GM12873 (cell line): ENCODE data around the gene FGFR2.

Experiments
- CTCF ChIP-seq: IDR thresholded peaks from 2 replicates; pipeline ENCODE4 v1.5.1; 2012; ENCODE audit warnings: low read depth, mild to moderate bottlenecking, moderate library complexity, low read length, control low read depth; ENCODE audit not compliant: insufficient read depth; ENCODE audit errors: missing control alignments

FGFR2 gene

GRCh38 chr10:121490871-121491519 is 107.2 kb downstream of the FGFR2 start:
- TF ChIP-seq CTCF, result no peak

GRCh38 chr10:121485436-121486139 is 112.7 kb downstream of the FGFR2 start:
- TF ChIP-seq CTCF, result no peak

- no peak for TF ChIP-seq CTCF
These were observed 113.4 kb downstream of the FGFR2 start for GRCh38 chr10:121484816-121485215.

- no peak for TF ChIP-seq CTCF
These were observed 113.8 kb downstream of the FGFR2 start for GRCh38 chr10:121484401-121484800.

GRCh38 chr10:121481180-121481579 is 117.1 kb downstream of the FGFR2 start:
- no peak for TF ChIP-seq CTCF

- no peak for TF ChIP-seq CTCF
These were observed 119.7 kb downstream of the FGFR2 start for GRCh38 chr10:121478556-121478955.

GRCh38 chr10:121469797-121470606 is 128.2 kb downstream of the FGFR2 start:
- no peak for TF ChIP-seq CTCF
